Lung (tissue), 12 donors: ENCODE data around the gene ADAMTS16. TPM values are rescaled to one million over a fixed set of nuclear protein-coding genes. Genes with fewer than 3 reads are reported as not detected.

Experiments
- ATAC-seq: fragments of 200-7000 bp; cut with Tn5 transposase; one replicate; pipeline ENCODE4 v1.9.1; 2020; ENCODE audit warnings: moderate number of reproducible peaks; ENCODE audit not compliant: insufficient read depth, low FRiP score
- DNase-seq, 3 donors: peaks; one replicate each; pipeline ENCODE4 v3.0.0-alpha.2; 2013 to 2017
- H3K27ac ChIP-seq, 2 donors: one replicate each; pipeline ENCODE4 v1.5.1; 2013; ENCODE audit warnings: mild to moderate bottlenecking in 2 of 2, moderate library complexity in 2 of 2, control low read depth in 1 of 2, inconsistent platforms in 1 of 2, low read depth in 1 of 2, low read length in 1 of 2
- H3K27me3 ChIP-seq, 3 donors: one replicate each; pipeline ENCODE4 v1.5.1; 2013; ENCODE audit warnings: low read length in 2 of 3; ENCODE audit not compliant: control insufficient read depth in 3 of 3, insufficient read depth in 3 of 3
- H3K36me3 ChIP-seq, 4 donors: one replicate each; pipeline ENCODE4 v1.5.1; 2013; ENCODE audit warnings: low read length in 4 of 4, mild to moderate bottlenecking in 1 of 4, moderate library complexity in 1 of 4; ENCODE audit not compliant: control insufficient read depth in 4 of 4, insufficient read depth in 4 of 4
- H3K4me1 ChIP-seq, 5 donors: one replicate each; pipeline ENCODE4 v1.5.1; 2013; ENCODE audit warnings: low read length in 5 of 5, mild to moderate bottlenecking in 2 of 5, moderate library complexity in 1 of 5; ENCODE audit not compliant: control insufficient read depth in 5 of 5, insufficient read depth in 5 of 5
- H3K4me3 ChIP-seq: one replicate; pipeline ENCODE4 v1.5.1; 2013; ENCODE audit warnings: mild to moderate bottlenecking, control low read depth, moderate library complexity
- H3K9ac ChIP-seq, 2 donors: one replicate each; pipeline ENCODE4 v1.5.1; 2013; ENCODE audit warnings: low read length in 2 of 2, control low read depth in 1 of 2; ENCODE audit not compliant: insufficient read depth in 1 of 2
- H3K9me3 ChIP-seq, 4 donors: one replicate each; pipeline ENCODE4 v1.5.1; 2013; ENCODE audit warnings: low read length in 3 of 4, mild to moderate bottlenecking in 1 of 4, moderate library complexity in 1 of 4; ENCODE audit not compliant: control insufficient read depth in 4 of 4, insufficient read depth in 3 of 4
- CTCF ChIP-seq: IDR thresholded peaks from 2 replicates; pipeline ENCODE4 v1.5.1; 2012; ENCODE audit warnings: mild to moderate bottlenecking; ENCODE audit errors: control extremely low read depth, extremely low read depth
- WGBS, 2 donors: extraction: QIAGEN DNeasy Blood & Tissue Kit; methylation state at CpG; one replicate each; pipeline ENCODE4 v1.1.7; 2013; 5-methylcytosine and 5-hydroxymethylcytosine counted together
- polyA plus RNA-seq, 2 donors: library from polyadenylated mRNA; stranded (reverse); fragments of 200-250 nt; gene quantifications; one replicate each; pipeline ENCODE4 v1.2.1, GENCODE V29; 2013
- total RNA-seq, 2 donors: library from RNA; depleted of rRNA in 1 of 2; stranded (reverse); fragments of >200 nt in 1 of 2; gene quantifications; one replicate each; pipeline ENCODE4 v1.2.1, GENCODE V29; 2014 to 2021
- donor health status: control.
- donor health status: control.
- donor health status: Bipolar disorder and iron deficiency.
- donor health status: healthy.
- donor health status: DM: yes; HTN: yes; CAD: no.

Gene ADAMTS16
- total and polyA plus RNA-seq, 4 donors, result 0.09 to 0.97 TPM; not detected in 2

GRCh38 chr5:5116956-5117355 lies 23.2 kb upstream of the ADAMTS16 start:
- DNase-seq, result no peak
- Histone ChIP-seq H3K27ac (no peak overlapping the region), H3K27me3 (no peaks in the 10 kb centered on the region), H3K4me1 (no peaks in the 10 kb centered on the region), H3K4me3 (no peak overlapping the region), H3K9ac (no peak overlapping the region), H3K9me3 (peaks cover 0 to 12% (median 2%) of the 10 kb centered on the region in 4 donors), H3K36me3 (no peaks in the 10 kb centered on the region)
- no peak for ATAC-seq
- TF ChIP-seq CTCF, result no peak

GRCh38 chr5:5122776-5123175 lies 17.4 kb upstream of the ADAMTS16 start:
- no peak for ATAC-seq
- Histone ChIP-seq H3K27me3 (peaks cover 0 to 4% (median 0%) of the 10 kb centered on the region in 3 donors), H3K4me1 (no peaks in the 10 kb centered on the region), H3K4me3 (no peak overlapping the region), H3K27ac (no peak overlapping the region), H3K9me3 (peaks cover 0 to 8% (median 2%) of the 10 kb centered on the region in 4 donors), H3K9ac (no peak overlapping the region), H3K36me3 (no peaks in the 10 kb centered on the region)
- 79 to 91% methylated on average over 3 of the region's 3 CpGs for WGBS, 2 donors
- DNase-seq, result no peak
- TF ChIP-seq CTCF, result no peak

GRCh38 chr5:5124231-5124630 lies 15.9 kb upstream of the ADAMTS16 start:
- H3K9ac ChIP-seq, result no peak overlapping the region

More at GRCh38 chr5:5124231-5124630, 15.9 kb upstream of the ADAMTS16 start:
- Histone ChIP-seq H3K36me3 (no peaks in the 10 kb centered on the region), H3K4me3 (no peak overlapping the region), H3K4me1 (no peaks in the 10 kb centered on the region), H3K9me3 (peaks cover 0 to 8% (median 2%) of the 10 kb centered on the region in 4 donors), H3K27ac (no peak overlapping the region), H3K27me3 (peaks cover 0 to 4% (median 0%) of the 10 kb centered on the region in 3 donors)
- TF ChIP-seq CTCF, result no peak
- DNase-seq (peak in 2 of 3 donors; percentile 78 to 79), ATAC-seq (no peak)
- WGBS, 2 donors, result 38 to 65% methylated on average over 3 of the region's 3 CpGs
